ENCODE data around the gene SYNM. TPM values are rescaled to one million over a fixed set of nuclear protein-coding genes. Genes with fewer than 3 reads are reported as not detected.

SYNM gene
- total and polyA plus RNA-seq, 2 donors, result 3.4 to 10.5 TPM

DNA sequence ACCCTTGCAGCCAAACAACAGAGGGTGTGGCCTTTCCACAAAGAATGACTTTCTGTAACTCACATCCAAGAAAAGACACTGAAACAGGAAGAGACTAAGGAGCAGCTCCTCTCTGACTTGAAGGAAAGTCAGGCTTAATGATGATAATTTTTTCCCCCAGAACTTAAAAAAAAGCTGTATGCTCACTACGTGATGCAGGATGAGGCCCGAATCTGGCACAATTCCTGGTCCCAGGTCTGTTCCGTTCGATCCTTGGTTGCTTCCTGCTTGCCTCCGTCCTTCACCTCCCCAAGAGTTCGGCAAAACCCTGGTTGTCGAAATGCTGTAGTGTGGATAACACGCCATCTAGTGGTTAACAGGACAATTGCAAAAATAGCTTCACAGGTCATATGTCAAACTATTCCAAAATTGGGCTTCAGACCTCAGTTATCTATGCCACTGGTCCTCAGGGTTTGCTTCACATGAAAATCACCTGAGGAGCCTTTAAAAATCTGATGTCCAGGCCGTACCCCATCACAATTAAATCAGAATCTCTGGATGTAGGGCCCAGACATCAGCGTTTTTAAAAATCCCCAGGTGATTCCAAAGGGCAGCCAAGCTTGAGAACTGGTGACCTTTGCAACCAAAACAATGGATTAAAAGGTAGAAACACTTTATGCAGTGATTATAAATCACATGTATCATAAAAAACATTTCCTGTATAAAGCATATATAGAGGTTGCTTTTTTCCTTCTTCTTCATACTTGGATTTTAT is 28.1 kb upstream of the SYNM start:
- no peaks in the 10 kb centered on the region for H3K9me3 ChIP-seq (ENCODE audit: control insufficient read depth in 2 of 2, insufficient read depth in 1 of 2, low read length in 1 of 2)
- peaks cover 3 to 7% of the 10 kb centered on the region in 2 donors for H3K4me1 ChIP-seq (ENCODE audit: control insufficient read depth in 2 of 2, insufficient read depth in 2 of 2, low read length in 2 of 2)
- H3K27ac ChIP-seq (ENCODE audit: low read depth in 1 of 2, low read length in 1 of 2), result no peak overlapping the region
- peak; percentile 43 to 88 (median 76) for DNase-seq (ENCODE audit: low read depth in 6 of 9, low spot score in 9 of 9)
- peak overlapping the region; percentile 53 to 55 for H3K4me3 ChIP-seq (ENCODE audit: low read length in 2 of 2)
- no peaks in the 10 kb centered on the region for H3K27me3 ChIP-seq (ENCODE audit: control insufficient read depth in 2 of 2, insufficient read depth in 1 of 2, low read length in 1 of 2)
- H3K36me3 ChIP-seq (ENCODE audit: control insufficient read depth in 2 of 2, insufficient read depth in 2 of 2, low read length in 1 of 2), result no peaks in the 10 kb centered on the region
- 9% methylated on average over 10 of the region's 10 CpGs for WGBS

DNA sequence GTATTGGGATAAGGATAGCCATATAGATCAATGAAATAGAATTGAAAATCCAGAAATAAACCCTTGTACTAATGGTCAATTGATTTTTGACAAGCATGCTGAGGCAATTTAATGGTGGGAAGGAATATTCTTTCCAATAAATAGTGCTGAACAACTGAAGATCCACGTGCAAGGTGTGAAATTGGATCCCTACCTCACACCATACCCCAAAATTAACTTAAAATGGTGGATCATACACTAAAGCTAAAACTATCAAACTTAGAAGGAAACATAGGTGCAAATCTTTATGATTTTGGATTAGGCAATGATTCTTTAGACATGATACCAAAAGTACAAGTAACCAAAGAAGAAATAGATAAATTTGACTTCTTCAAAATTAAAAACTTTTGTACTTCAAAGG is 22.1 kb upstream of the SYNM start:
- Histone ChIP-seq H3K36me3 (ENCODE audit: control insufficient read depth in 2 of 2, insufficient read depth in 2 of 2, low read length in 1 of 2) (no peaks in the 10 kb centered on the region), H3K4me1 (ENCODE audit: control insufficient read depth in 2 of 2, insufficient read depth in 2 of 2, low read length in 2 of 2) (no peaks in the 10 kb centered on the region), H3K27me3 (ENCODE audit: control insufficient read depth in 2 of 2, insufficient read depth in 1 of 2, low read length in 1 of 2) (no peaks in the 10 kb centered on the region), H3K27ac (ENCODE audit: low read depth in 1 of 2, low read length in 1 of 2) (no peak overlapping the region), H3K4me3 (ENCODE audit: low read length in 2 of 2) (no peak overlapping the region), H3K9me3 (ENCODE audit: control insufficient read depth in 2 of 2, insufficient read depth in 1 of 2, low read length in 1 of 2) (no peaks in the 10 kb centered on the region)
- DNase-seq (ENCODE audit: low read depth in 6 of 9, low spot score in 9 of 9), result no peak
- WGBS, result 91% methylated on average over 1 of the region's 1 CpG

DNA sequence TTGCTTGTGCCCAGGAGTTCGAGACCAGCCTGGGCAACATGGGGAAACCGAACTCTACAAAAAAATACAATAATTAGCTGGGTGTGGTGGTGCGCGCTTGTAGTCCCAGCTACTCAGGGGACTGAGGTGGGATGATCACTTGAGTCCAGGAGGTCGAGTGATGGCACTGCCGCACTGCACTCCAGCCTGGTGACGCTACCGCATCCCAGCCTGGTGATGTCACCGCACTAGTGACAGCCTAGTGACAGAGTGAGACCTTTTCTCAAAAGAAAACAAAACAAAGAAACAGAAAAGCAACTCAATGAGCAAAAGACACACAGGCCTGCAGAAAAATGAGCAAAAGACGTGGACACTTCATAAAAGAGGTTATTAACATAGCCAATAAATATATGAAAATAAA is 19.9 kb upstream of the SYNM start:
- Histone ChIP-seq H3K4me3 (ENCODE audit: low read length in 2 of 2) (no peak overlapping the region), H3K27me3 (ENCODE audit: control insufficient read depth in 2 of 2, insufficient read depth in 1 of 2, low read length in 1 of 2) (no peaks in the 10 kb centered on the region), H3K4me1 (ENCODE audit: control insufficient read depth in 2 of 2, insufficient read depth in 2 of 2, low read length in 2 of 2) (peaks cover 0 to under 1% of the 10 kb centered on the region in 2 donors), H3K9me3 (ENCODE audit: control insufficient read depth in 2 of 2, insufficient read depth in 1 of 2, low read length in 1 of 2) (no peaks in the 10 kb centered on the region), H3K36me3 (ENCODE audit: control insufficient read depth in 2 of 2, insufficient read depth in 2 of 2, low read length in 1 of 2) (no peaks in the 10 kb centered on the region), H3K27ac (ENCODE audit: low read depth in 1 of 2, low read length in 1 of 2) (no peak overlapping the region)
- no peak for DNase-seq (ENCODE audit: low read depth in 6 of 9, low spot score in 9 of 9)
- 98% methylated on average over 10 of the region's 10 CpGs for WGBS

DNA sequence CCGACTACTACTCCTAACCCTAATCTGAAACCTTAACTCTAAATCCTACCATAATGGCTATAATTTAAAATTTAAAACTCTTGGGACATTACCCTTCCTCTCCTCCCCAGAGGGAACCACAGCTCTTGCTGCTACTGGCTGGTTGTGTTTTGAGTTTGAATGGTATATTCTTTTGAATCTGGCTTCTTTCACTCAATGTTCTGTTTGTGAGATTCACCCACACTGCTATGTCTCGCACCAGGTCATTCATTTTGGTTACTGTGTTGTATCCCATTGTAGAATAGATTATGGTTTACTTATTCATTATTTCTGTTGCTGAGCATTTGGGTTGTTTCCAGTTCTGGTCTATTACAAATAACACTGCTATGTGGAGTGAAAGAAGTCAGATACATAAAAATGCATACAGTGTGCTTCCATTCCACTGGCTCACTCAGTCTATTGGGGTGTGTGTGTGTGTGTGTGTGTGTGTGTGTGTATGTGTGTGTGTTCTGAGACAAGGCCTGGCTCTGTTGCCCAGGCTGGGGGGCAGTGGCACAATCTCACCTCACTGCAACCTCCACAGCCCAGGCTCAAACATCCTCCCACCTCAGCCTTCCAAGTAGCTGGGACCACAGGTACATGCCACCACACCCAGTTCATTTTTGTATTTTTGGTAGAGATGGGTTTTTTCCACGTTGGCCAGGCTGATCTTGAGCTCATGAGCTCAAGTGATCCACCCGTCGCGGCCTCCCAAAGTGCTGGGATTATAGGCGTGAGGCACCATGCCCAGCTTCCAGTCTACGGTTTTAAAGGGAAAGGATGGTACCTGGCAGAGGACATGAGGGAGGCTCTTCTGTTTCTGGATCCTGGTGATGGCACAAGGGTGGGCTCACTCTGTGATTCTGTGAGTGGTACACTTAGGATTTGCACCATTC is 19.2 kb upstream of the SYNM start:
- Histone ChIP-seq H3K4me3 (ENCODE audit: low read length in 2 of 2) (no peak overlapping the region), H3K4me1 (ENCODE audit: control insufficient read depth in 2 of 2, insufficient read depth in 2 of 2, low read length in 2 of 2) (peaks cover 0 to 3% of the 10 kb centered on the region in 2 donors), H3K27ac (ENCODE audit: low read depth in 1 of 2, low read length in 1 of 2) (no peak overlapping the region), H3K36me3 (ENCODE audit: control insufficient read depth in 2 of 2, insufficient read depth in 2 of 2, low read length in 1 of 2) (no peaks in the 10 kb centered on the region), H3K9me3 (ENCODE audit: control insufficient read depth in 2 of 2, insufficient read depth in 1 of 2, low read length in 1 of 2) (no peaks in the 10 kb centered on the region), H3K27me3 (ENCODE audit: control insufficient read depth in 2 of 2, insufficient read depth in 1 of 2, low read length in 1 of 2) (no peaks in the 10 kb centered on the region)
- no peak for DNase-seq (ENCODE audit: low read depth in 6 of 9, low spot score in 9 of 9)
- 97% methylated on average over 8 of the region's 8 CpGs for WGBS

GRCh38 chr15:99086327-99086667 is 18.6 kb upstream of the SYNM start:
- no peaks in the 10 kb centered on the region for H3K9me3 ChIP-seq (ENCODE audit: control insufficient read depth in 2 of 2, insufficient read depth in 1 of 2, low read length in 1 of 2)
- no peaks in the 10 kb centered on the region for H3K36me3 ChIP-seq (ENCODE audit: control insufficient read depth in 2 of 2, insufficient read depth in 2 of 2, low read length in 1 of 2)
- 97% methylated on average over 2 of the region's 2 CpGs for WGBS
- no peaks in the 10 kb centered on the region for H3K27me3 ChIP-seq (ENCODE audit: control insufficient read depth in 2 of 2, insufficient read depth in 1 of 2, low read length in 1 of 2)
- no peak overlapping the region for H3K27ac ChIP-seq (ENCODE audit: low read depth in 1 of 2, low read length in 1 of 2)
- H3K4me3 ChIP-seq (ENCODE audit: low read length in 2 of 2), result no peak overlapping the region
- DNase-seq (ENCODE audit: low read depth in 6 of 9, low spot score in 9 of 9), result no peak
- H3K4me1 ChIP-seq (ENCODE audit: control insufficient read depth in 2 of 2, insufficient read depth in 2 of 2, low read length in 2 of 2), result peaks cover 0 to 3% of the 10 kb centered on the region in 2 donors

DNA sequence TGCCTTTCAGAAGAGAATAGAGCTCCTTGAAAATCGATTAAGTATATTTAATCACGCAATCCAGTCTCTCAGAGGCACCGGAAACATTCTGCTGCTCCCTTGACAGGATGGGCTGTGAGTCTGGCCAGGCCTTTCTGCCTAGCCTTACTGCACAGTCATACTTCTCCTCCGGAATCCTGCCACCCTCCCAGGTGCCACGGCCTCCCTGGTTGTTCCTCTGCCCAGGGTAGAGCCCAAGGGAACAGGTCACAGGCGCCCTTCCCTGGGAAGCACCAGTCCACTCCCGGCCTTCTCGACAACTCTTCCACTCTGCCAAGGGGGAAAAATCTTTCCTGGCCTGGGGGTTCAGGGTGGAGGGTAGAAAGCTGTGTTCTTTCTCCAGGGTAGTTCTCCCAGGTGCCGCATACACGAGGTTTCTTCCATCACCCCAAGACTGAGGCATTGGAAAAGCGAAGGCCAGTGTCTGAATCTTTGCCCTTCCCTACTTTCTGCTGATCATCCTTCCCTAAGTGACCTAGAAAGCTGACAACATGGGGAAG is 17.4 kb upstream of the SYNM start:
- no peaks in the 10 kb centered on the region for H3K27me3 ChIP-seq (ENCODE audit: control insufficient read depth in 2 of 2, insufficient read depth in 1 of 2, low read length in 1 of 2)
- peaks cover 0 to 3% of the 10 kb centered on the region in 2 donors for H3K4me1 ChIP-seq (ENCODE audit: control insufficient read depth in 2 of 2, insufficient read depth in 2 of 2, low read length in 2 of 2)
- H3K9me3 ChIP-seq (ENCODE audit: control insufficient read depth in 2 of 2, insufficient read depth in 1 of 2, low read length in 1 of 2), result no peaks in the 10 kb centered on the region
- H3K36me3 ChIP-seq (ENCODE audit: control insufficient read depth in 2 of 2, insufficient read depth in 2 of 2, low read length in 1 of 2), result no peaks in the 10 kb centered on the region
- no peak overlapping the region for H3K27ac ChIP-seq (ENCODE audit: low read depth in 1 of 2, low read length in 1 of 2)
- no peak overlapping the region for H3K4me3 ChIP-seq (ENCODE audit: low read length in 2 of 2)
- no peak for DNase-seq (ENCODE audit: low read depth in 6 of 9, low spot score in 9 of 9)
- WGBS, result 98% methylated on average over 11 of the region's 11 CpGs

- Histone ChIP-seq H3K36me3 (ENCODE audit: control insufficient read depth in 2 of 2, insufficient read depth in 2 of 2, low read length in 1 of 2) (no peaks in the 10 kb centered on the region), H3K27ac (ENCODE audit: low read depth in 1 of 2, low read length in 1 of 2) (no peak overlapping the region), H3K27me3 (ENCODE audit: control insufficient read depth in 2 of 2, insufficient read depth in 1 of 2, low read length in 1 of 2) (no peaks in the 10 kb centered on the region), H3K4me1 (ENCODE audit: control insufficient read depth in 2 of 2, insufficient read depth in 2 of 2, low read length in 2 of 2) (peaks cover 0 to 3% of the 10 kb centered on the region in 2 donors), H3K4me3 (ENCODE audit: low read length in 2 of 2) (no peak overlapping the region), H3K9me3 (ENCODE audit: control insufficient read depth in 2 of 2, insufficient read depth in 1 of 2, low read length in 1 of 2) (no peaks in the 10 kb centered on the region)
- WGBS, result 26% methylated on average over 3 of the region's 3 CpGs
- DNase-seq (ENCODE audit: low read depth in 6 of 9, low spot score in 9 of 9), result peak in 1 of 9 donors; percentile 50
Observed at GRCh38 chr15:99090011-99090699, 14.7 kb upstream of the SYNM start.

DNA sequence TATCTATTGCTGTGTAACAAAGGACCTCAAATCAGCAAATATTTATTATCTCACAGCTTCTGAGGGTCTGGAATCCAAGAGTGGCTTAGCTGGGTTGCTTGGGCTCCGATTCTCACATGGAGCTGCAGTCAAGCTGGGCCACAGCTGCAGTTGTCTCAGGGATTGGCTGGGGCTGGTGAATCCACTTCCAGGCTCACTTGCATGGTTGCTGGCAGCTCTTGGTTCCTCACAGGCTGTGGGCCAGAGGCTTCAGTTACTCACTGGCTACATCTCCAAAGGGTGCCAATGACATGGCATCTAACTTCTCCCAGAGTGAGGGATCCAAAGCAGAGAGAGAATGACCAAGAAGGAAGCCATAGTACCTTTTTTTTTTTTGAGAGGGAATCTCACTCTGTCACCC is 13.9 kb upstream of the SYNM start:
- 98% methylated on average over 1 of the region's 1 CpG for WGBS
- Histone ChIP-seq H3K27me3 (ENCODE audit: control insufficient read depth in 2 of 2, insufficient read depth in 1 of 2, low read length in 1 of 2) (no peaks in the 10 kb centered on the region), H3K36me3 (ENCODE audit: control insufficient read depth in 2 of 2, insufficient read depth in 2 of 2, low read length in 1 of 2) (no peaks in the 10 kb centered on the region), H3K4me1 (ENCODE audit: control insufficient read depth in 2 of 2, insufficient read depth in 2 of 2, low read length in 2 of 2) (peaks cover 0 to 3% of the 10 kb centered on the region in 2 donors), H3K4me3 (ENCODE audit: low read length in 2 of 2) (no peak overlapping the region), H3K27ac (ENCODE audit: low read depth in 1 of 2, low read length in 1 of 2) (no peak overlapping the region), H3K9me3 (ENCODE audit: control insufficient read depth in 2 of 2, insufficient read depth in 1 of 2, low read length in 1 of 2) (no peaks in the 10 kb centered on the region)
- no peak for DNase-seq (ENCODE audit: low read depth in 6 of 9, low spot score in 9 of 9)

Measured in thymus (tissue), 11 donors.